ENCODE results near the gene SLC12A4. TPM values are rescaled to one million over a fixed set of nuclear protein-coding genes. Genes with fewer than 3 reads are reported as not detected.

The SLC12A4 gene
- total and polyA plus RNA-seq, 9 donors: 27.7 to 85.6 (median 48.7) TPM

- no peak for DNase-seq
- no peaks in the 10 kb centered on the region for H3K9me3 ChIP-seq
- H3K27ac ChIP-seq: no peak overlapping the region
- no peaks in the 10 kb centered on the region for H3K36me3 ChIP-seq
- H3K27me3 ChIP-seq: no peaks in the 10 kb centered on the region
- WGBS, 3 donors: 86 to 89% (median 88%) methylated on average over 22 of the region's 22 CpGs
- peaks cover 7% of the 10 kb centered on the region for H3K4me1 ChIP-seq (ENCODE audit: insufficient read depth)
- no peak for TF ChIP-seq CTCF (IDR thresholded peaks at IDR 0.05)
- no peak for TF ChIP-seq POLR2A (IDR thresholded peaks at IDR 0.05)
- no peak for TF ChIP-seq EP300 (IDR thresholded peaks at IDR 0.05)
- H3K4me3 ChIP-seq: no peak overlapping the region
- intact Hi-C loops (cut with DNase I): loop anchor here in 3 of 4 donors (5.0 kb wide), 3 partner anchors 45 to 405 kb away; partner anchors contain the start of gene NRN1L (in 3 of the 3)
Measured at GRCh38 chr16:67927131-67927941, 41.1 kb downstream of the SLC12A4 start.

- Histone ChIP-seq H3K27me3 (no peaks in the 10 kb centered on the region), H3K27ac (no peak overlapping the region), H3K36me3 (no peaks in the 10 kb centered on the region), H3K4me3 (no peak overlapping the region), H3K4me1 (ENCODE audit: insufficient read depth) (peaks cover 2% of the 10 kb centered on the region), H3K9me3 (no peaks in the 10 kb centered on the region)
- DNase-seq: no peak
- TF ChIP-seq EP300 (IDR thresholded peaks at IDR 0.05): no peak
- TF ChIP-seq POLR2A (IDR thresholded peaks at IDR 0.05): no peak
- no peak for TF ChIP-seq CTCF (IDR thresholded peaks at IDR 0.05)
- intact Hi-C loops (cut with DNase I): loop anchor here in 3 of 4 donors (5.0 kb wide), 3 partner anchors 44 to 404 kb away; partner anchors contain the start of gene NRN1L (in 3 of the 3)
- WGBS, 3 donors: 59 to 63% (median 62%) methylated on average over 13 of the region's 13 CpGs
Measured at GRCh38 chr16:67926181-67926750, 42.2 kb downstream of the SLC12A4 start.

DNA sequence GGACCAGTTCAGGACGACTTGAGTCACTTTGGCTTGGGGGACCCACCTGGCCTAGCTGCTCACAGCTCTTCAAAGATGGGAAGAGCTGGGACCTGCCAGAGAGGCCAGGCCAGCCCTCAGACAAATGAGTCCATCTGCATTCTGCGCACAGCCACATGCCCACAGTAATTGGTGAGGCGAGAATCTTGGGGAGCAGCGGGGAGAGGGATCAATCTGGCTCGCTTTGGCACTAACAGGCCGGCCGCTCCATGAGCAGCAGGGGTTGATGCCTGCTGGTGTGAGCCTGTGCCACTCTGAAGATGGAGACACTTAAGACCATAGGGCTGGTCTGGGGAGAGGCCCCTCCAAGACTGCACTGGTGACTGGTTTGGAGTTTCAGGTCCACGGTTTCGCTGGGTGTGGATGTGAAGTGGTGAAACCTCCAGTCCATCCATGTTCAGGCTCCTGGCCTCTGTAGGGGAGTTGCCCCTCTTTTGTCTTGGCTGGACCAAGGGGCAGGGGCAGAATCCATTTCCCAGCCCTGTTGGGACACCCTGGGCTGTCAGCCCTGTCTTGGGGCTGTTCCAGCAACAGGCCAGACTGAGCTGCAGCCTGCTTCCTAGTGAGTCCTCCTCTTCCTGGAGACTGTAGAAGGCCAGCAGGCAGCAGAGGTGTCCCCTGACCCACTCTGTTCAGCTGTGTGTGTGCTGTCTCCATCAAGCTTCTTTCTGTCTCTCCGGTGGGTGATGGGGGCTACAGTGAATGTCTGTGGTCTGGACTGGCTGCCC, 44.1 kb downstream of the SLC12A4 start:
- no peaks in the 10 kb centered on the region for H3K27me3 ChIP-seq

More for the DNA sequence above, 44.1 kb downstream of the SLC12A4 start:
- no peak overlapping the region for H3K4me3 ChIP-seq
- DNase-seq: no peak
- TF ChIP-seq EP300 (IDR thresholded peaks at IDR 0.05): no peak
- no peak for TF ChIP-seq POLR2A (IDR thresholded peaks at IDR 0.05)
- TF ChIP-seq CTCF (IDR thresholded peaks at IDR 0.05): no peak
- H3K4me1 ChIP-seq (ENCODE audit: insufficient read depth): peaks cover 3% of the 10 kb centered on the region
- WGBS, 3 donors: 91 to 93% (median 92%) methylated on average over 10 of the region's 10 CpGs
- no peaks in the 10 kb centered on the region for H3K9me3 ChIP-seq
- intact Hi-C loops (cut with DNase I): no loop called here
- H3K27ac ChIP-seq: no peak overlapping the region
- H3K36me3 ChIP-seq: no peaks in the 10 kb centered on the region
